ENCODE measurements around the gene VAMP2.
A peak's percentile ranks its signal among the peaks of the same experiment; 100 is the strongest.
"Not testable (repeated sequence)": the region's sequence is repeated elsewhere in the genome, so short reads cannot be mapped to it uniquely, and the experiment has no call there.

VAMP2 gene

DNA sequence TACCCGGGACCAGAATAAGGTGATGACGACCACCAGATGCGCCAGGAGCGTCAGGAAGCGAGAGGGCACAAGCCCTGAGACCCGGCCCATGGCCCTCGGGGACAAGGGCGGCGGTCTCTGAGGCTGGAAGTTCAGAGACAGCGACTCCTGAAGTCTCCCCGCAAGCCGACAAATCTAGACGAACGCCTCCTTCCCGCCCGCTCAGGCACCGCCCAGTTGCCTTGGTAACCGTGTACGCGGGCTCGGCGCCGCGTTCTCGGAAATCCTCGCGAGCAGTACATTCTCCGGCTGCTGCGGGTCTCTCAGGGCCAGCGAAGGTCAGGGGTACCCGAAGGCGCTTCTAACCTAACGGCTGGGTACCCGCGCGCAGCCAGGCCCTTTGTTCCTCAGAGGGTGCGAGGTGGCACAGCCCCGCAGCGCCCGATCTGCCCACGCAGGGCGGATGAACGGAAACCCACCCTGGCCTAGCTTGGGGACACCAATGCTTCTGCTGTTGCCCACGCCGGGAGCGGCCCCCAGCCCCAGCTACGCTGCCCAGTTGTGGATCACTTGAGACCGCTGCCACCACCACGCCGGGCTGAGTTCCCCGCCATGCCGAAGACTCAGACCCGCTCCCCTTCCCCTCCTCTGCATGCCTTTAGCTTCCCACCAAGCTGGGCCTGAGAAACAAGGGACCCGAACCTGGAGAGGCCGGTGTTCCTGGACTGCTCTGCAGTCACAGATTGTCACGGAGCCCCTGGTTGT lies 13.6 kb upstream of the VAMP2 start, which contains the start of gene TMEM107:
Gene TMEM107 (minus strand): TSS at position 184 of the 744 bp plus-strand sequence. CDS start 94 bp downstream, at position 90.
- DNase-seq, result peak; percentile 91

DNA sequence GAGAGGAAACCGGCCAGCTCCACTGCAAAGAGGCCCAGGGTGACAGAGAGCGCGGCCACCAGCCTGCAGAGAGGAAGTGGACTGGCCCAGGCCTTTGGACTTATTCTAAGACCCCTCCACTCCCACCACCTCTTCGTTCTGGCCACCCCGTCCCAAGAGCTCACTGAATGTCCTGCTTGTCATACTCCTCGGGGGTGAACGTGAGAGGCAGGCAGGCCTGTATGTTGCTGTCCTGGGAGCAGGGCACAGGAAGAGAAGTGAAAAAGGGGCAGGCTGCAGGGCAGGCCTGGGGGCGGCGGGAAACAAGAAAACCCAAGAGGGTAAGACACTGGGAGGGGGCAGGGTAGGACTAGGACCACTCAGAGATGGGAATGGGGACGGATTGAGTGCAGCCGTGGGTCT lies 13.0 kb upstream of the VAMP2 start:
- peak; percentile 24 for DNase-seq

DNA sequence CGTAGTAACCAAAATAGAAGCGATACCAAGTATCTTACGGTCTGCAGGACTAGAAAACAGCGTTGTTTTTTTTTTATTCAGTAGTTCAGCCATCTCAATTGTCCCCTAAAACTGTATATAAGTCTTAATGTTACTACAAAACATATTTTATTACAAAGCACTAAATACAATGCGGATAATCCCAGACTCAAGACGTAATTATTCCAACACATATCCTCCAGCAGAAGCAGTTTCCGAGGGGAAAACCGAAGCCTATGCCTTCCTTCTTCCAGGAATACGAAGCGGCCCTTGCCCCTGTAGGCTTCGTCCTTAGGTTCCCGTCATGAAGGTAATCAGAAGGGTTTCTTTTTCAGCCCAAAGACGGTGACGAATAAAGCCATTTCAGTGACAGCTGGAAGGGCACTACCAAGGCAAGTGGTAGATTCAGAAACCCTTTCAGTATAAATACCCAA lies 11.1 kb upstream of the VAMP2 start:
- no peak for DNase-seq

DNA sequence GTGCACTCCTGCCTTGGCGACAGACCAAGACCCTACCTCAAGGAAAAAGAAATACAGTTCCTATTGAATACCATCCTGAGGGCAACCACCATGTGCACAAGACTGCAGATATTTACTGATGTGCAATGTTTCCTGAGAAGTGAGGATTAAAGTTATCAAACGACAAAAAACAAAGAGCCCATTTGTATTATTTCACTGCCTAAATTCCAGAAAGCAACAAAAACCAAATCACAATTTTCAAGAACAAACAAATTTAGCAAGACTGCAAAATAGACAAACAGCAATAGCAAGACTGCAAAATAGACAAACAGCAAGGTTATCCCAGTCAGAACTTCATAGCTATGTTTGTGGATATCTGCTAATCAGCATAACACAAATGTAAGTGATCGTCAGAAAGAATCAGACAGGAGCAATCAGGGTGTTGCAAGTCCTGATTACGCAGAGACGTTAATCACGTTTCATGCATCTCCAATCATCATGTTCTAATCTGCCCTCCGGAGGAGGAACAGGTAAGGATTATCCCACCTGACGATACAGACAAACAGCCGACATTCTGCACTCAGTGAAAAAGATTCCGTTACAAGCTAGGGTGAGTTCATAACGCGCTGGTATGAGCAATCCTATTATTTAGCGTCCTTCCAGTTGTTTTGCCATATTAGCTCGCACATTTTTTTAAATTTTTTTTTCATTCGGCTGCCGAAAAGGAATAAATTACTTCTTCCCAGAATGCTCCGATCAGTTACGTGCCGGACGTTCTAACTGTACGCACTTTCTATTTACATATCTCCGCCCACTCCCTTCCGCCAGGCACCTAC lies 10.5 kb upstream of the VAMP2 start:
- DNase-seq, result peak; percentile 87

DNA sequence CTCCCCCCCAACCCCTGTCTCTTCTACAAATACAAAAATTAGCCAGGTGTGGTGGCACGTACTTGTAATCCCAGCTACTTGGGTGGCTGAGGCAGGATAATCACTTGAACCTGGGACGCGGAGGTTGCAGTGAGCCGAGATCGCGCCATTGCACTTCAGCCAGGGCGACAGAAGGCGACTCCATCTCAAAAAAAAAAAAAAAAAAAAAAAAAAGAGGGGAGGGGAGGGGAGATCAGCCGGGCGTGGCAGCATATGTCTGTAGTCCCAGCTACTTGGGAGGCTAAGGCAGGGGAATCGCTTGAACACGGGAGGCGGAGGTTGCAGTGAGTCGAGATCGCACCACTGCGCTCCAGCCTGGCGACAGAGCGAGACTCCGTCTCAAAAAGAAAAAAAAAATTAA lies 7.4 kb upstream of the VAMP2 start:
- DNase-seq, result not testable (repeated sequence)

DNA sequence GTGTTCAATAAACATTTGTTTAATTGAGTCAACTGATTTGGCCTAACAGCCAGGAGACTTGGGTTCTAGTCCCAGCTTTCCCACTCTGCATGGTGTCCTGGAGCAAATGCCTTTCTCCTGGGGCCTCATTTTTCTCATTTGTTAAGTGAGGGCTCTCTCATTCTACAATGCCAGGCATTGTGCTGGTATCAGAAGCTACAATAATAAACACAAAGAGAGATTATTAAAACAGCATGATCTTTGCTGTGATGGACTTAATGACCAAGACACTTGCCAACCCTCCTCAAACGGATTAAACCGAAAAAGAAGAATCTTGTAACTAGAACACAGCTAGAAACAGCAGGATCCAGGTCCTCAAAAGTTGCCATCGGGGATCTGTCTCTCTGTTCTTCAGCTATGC lies 4.8 kb upstream of the VAMP2 start:
- no peak for DNase-seq

DNA sequence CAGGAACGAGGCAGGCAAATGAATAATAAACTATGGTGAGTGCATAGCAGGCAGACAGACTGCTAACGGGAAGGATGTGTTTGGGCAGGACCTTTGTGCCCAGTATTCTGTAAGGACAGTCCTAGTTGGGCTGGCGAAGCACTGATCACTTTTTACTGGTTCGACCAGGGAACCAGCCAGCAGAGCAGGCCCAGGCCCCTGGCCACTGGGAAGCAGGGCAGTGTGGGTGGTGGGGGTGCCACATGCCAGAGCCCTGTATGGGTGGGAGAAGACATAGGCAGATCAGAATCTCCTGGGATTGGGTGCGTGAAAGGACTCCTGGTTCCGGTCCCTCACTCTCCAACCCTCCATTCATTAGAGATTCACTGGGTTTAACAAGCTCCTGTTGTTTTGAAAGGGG lies 4.0 kb upstream of the VAMP2 start:
- no peak for DNase-seq

DNA sequence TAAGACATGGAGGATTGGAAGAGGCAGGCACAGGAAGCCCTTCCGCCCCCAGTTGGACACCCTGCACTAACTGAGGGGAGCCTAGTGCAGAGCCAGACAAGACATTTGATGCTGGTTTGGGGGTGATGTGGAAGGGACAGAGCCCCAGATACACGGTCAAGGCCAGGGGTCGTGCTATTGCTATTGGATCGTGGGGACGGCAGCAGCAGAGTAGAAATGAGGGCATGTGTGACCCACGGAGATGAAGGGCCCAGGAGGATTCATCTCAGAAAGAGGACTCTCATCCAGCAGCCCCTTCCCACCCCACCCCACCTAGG lies 2.0 kb upstream of the VAMP2 start:
- DNase-seq, result no peak

DNA sequence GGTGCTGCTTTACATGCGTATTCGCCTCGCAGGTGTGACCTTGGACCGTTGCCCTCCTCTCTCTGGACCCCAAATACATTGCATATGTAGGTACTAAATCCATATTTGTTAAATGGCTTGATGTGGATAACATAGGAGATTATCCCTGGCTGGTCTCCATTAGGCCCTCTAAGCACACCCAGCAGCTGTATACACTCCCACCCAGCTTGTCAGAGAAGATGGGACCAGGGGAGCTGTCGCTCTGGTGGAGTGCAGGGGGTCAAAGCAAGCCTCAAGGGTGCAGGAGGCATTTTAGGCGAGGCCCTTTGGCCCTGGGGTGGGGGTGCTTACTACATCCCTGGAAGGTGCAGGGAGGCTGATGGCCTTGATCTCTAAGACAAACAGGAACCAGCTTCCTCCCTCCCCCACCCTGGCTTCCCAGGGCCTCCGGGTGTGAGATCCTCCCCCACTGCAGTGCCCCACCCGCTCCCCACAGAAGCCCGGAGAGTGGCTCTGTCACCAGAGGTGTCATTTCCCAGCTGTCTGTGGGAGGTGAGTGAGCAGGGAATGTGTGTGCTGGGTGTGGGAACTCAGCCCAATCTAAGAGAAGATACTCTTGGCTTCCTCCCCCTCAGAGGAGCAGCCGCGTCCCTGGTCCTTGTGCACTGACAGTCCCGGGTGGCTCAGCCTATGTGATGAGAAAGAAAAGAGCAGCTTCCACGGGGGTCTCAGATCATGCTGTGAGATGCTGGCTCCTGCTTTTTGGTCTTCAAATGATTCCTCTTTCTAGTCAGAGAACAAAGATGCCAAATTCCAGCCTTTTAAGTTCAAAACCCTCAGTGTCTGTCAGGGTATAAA lies 1.4 kb upstream of the VAMP2 start:
- peak; percentile 86 for DNase-seq

DNA sequence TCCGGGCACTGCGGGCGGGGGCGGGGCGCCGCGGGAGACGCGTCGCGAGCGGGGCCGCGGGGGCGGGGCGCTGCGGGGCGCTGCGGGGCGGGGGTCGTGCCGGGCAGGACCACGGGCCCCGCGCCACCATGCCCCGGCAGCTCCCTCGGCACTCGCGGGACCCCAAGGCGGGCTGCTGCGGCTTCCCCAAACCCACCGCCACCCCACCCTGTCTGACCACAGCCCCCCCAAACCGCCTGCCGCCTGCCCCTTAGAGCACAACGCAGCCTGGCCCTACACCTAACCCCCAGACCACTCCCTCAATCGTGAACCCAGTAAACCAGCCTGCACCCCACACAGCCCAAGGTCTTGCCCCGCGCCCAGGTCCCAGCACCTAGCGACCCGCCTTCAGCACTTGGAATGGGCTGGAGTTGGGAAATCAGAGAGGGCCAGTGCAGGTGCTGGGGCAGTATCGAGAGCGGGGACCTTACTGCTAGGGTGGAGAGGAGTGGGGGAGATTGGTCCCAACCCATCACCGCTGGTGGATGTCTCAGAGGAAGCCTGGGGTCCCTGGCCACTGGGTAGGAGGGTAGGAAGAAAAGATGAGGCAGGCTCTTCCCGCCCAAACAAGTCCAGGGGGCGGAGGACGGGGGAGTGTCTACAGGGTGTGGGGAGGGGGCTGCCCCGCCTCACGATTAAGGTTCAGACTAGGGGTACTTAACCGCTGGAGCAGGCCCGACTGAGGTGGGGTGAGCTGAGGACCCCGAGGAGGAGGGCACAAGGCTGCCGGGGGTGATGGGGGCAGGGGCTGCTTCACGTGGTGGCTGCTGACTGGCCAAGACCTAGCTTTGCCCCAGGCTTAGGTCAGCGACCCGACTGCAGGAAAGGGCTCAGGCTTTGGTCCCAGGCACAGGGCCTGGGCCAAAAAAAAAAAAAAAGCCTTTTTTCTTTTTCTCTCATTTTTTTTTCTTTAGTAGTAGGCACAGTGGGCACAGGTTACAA lies 539 bp upstream of the VAMP2 start:
- peak; percentile 38 for DNase-seq

DNA sequence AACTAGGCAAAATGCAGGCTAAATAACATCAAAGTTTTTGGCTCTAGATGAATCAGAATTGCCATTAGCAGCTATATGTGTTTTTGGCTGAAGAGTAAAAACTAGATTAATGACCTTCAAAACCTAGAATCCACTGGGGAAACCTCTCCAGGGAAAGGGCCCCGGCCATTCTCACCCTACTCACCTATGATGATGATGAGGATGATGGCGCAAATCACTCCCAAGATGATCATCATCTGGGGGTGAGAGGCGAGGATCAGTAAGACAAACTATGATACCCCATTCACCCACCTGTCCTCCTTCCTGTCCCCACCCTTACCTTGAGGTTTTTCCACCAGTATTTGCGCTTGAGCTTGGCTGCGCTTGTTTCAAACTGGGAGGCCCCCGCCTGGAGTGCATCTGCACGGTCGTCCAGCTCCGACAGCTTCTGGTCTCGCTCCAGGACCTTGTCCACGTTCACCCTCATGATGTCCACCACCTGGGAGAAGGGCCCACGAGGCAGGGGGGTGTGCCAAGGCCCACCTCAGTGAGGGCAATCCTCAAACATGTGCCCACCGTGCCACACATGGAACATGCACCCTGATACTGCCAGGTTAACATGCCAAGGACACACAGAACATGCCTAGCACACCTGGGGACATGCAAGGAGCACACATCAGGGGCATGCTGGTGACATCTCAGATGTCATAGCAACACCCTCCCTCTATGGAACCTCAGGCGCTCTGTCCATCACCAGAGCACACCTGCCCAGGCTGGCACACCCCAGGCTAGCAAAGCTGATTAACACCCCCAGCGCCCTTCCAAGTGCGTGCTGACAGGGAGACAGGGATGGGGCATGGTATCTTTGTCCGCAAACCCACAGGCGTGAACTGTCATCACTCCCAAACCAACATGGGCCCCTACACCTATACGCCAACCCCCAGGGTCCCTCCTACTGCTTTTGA lies 1.2 kb downstream of the VAMP2 start:
- DNase-seq, result no peak

DNA sequence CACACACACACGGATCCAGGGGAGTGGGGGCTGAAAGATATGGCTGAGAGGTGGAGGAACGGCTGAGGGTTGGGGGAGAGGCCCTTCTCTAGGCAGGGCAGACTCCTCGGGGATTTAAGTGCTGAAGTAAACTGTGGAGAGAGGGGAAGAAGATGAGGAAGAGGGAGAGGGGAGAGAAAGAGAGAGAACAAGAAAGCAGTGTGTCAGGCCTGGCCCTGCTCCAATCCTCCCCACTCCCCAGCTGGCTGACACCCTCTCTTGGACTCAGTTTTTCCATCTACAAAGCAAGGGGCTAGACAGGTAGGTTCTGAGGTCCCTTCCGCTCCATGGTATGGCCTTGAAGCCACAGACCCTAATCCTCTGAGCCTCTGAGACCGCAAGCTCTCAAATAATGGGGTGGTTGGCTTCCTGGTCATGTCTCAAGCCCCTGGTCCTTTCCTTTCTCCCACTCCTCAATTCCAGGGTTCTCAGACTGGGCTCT lies 2.0 kb downstream of the VAMP2 start:
- DNase-seq, result peak; percentile 41

DNA sequence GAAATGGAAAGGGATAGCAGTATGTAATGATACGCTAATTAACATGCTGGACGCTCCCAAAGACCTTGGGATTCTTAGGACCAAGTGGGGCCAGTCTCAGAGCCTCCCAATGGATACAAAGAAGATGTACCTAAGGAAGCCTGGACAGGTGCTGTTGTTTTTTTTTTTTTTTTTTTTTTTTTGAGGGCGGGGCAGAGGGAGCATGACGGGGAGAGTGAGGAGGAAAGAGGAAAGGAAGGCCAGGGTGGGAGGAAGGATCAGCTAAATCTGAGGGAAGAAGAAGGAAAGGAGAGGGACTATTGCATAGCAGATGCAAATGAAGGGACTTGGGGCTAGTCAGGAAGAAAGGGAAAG lies 2.5 kb downstream of the VAMP2 start:
- DNase-seq, result no peak

DNA sequence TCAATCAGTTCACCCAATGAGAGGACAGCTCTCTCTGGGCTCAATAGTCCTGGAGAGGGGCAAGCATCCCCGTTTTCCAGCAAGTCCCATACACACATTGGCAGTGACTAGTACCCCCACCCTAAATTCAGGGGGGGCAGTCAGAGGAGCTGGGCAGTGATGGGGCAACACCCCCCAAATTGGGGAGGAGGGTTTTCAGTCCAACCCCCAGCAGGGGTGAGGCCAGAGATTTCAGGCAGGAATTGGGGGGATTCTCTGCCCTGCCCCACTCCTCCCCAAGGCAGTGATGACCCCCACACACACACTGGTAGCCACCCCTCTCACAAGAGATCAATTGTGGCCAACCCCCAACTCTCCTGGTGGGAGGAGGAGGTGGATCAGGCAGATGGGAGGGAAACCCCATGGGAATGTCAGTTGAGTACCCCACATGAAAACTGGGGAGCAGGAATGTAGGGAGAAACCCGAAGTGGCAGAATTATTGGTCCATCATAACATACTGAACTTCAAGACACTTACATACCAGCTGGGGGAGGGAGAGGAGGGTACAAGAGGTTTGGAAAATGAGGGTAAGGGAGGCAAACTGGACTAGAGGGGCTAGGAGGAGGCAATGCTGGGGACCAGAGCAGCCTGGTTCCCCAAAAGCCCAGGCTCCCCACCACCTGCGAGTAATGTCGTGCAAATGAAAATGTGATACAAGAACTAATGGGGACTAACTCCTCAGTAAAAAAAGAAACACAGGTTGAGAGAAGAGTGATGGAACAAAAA lies 3.1 kb downstream of the VAMP2 start:
- no peak for DNase-seq

DNA sequence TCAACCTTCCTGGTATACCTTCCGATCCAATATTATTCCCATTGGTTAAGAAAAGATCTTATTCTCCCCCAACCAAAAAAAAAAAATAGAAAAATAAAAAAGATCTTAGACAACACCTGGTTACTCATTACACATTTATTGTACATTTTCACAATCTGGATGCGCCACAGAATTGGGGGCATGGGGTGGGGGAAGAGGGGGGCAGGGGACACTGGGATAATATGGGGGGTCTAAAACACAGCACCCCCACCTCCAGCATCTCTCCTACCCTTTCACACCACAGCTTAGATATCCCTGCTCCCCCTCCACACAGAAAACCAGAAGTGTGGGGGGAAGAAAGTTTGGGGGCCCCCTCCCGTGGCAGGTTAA lies 3.7 kb downstream of the VAMP2 start:
- DNase-seq, result no peak

DNA sequence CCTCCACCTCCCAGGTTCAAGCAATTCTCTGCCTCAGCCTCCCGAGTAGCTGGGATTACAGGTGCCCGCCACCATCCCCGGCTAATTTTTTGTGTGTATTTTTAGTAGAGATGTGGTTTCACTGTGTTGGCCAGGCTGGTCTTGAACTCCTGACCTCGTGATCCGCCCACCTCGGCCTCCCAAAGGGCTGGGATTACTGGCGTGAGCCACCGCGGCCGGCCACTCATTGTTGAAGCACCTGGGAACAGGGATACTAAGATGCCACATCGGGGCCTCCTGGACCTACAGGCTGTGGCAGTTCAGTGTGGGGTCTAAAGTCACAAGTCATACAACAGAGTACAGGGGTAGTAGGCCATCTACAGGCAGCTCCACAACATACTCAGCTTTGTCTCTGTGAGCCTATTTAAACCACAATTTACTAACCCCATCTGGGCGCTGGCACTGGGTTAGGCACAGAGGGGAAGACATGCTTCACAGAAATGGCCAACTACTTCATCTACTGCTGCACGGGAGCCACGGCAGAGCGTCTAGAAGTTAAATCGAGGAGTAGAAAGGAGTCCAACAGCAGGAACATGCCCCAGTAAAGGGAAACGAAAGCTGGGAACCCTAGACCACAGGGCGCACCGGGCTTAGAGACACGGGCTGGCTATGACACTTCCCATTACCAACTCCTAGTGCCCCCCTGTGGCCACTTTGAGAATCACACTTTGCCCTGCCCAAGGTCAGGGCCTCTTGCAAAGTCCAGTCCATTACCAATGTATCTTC lies 4.3 kb downstream of the VAMP2 start:
- DNase-seq, result peak; percentile 93

DNA sequence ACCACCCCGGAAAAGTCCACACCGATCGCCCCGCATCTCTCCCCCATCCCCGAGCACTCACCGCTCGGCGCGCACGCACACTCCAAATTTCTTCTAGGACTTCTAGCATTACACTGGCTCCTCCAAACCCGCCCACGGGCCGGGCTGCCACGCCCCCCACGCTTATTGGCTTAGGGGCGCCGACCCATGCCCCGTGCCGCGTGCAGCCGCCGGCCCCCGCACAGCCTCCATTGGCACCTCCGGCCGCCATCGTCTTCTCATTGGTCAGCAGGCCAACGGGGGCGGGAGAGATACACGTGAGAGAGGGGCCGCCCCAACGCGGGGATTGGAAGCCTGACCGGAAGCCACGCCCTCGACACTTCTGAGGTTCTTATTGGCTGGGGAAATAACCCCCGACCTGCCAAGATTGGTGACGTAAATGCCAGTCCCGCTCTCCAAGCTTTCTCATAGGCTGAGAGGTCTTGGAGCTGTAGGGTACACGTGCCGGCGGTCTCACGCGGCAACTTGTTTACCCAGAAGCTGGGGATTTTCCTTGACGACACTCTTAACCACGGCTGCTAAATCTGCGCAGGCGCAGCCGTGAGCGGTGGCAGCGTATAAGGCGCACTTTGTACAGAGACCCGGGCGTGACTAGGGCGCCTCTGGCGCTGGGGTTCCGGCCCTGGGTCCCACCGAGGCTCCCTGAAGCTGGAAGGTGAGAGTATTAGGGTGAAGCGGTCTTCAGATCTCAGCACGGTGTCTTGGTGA lies 6.3 kb downstream of the VAMP2 start:
- DNase-seq, result peak; percentile 100

DNA sequence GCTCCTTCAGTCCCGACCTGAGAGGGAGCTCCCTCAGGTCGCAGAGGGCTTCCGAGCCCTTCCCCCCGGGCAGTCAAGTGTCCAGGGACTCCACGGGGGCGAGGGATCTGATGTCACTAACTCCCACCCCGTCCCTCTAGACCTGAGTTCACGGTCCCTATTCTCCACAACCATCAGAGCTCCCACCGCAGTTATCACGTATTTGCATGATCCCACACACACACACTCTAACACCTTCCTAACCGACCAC lies 6.8 kb downstream of the VAMP2 start:
- DNase-seq, result no peak

Data from activated CD4-positive, alpha-beta T cell treated with anti-CD3 and anti-CD28 coated beads for 48 hours (primary cell).